HepG2 (cell line): ENCODE measurements around the gene FNIP2. TPM values are rescaled to one million over a fixed set of nuclear protein-coding genes. Genes with fewer than 3 reads are reported as not detected.

Experiments
- ATAC-seq: fragments of 200-7000 bp; cut with Tn5 transposase; 3 replicates; pipeline ENCODE4 v1.9.1; 2020; ENCODE audit warnings: mild to moderate bottlenecking, moderate library complexity
- BruUV-seq: library from RNA; stranded (reverse); fragments of 400-500 nt; replicated peaks from 2 replicates; lab custom pipeline; 2021; lab: Mats Ljungman, UMichigan
- CTCF ChIA-PET: fragments of 300-600 bp; formaldehyde crosslinking; extraction: SDS; loops from one replicate; lab custom pipeline; 2021; ENCODE audit warnings: low total read pairs, inconsistent platforms, low intra/inter-chr PET ratio; lab: Yijun Ruan, JAX
- POLR2A ChIA-PET: fragments of 350-600 bp; sonication (Branson Sonifier 250); formaldehyde crosslinking; loops from one replicate; lab custom pipeline; 2020; ENCODE audit warnings: antibody characterized with exemption, inconsistent platforms; lab: Yijun Ruan, JAX
- DNase-seq: peaks from one replicate; pipeline ENCODE4 v3.0.0-alpha.2; 2015; ENCODE audit warnings: low spot score
- FAIRE-seq: peaks from 3 replicates; lab custom pipeline; 2011; peaks lifted over from hg19 to GRCh38; lab: Jason Lieb, UNC
- H2AFZ ChIP-seq: one replicate; pipeline ENCODE4 v1.6.1; 2011; ENCODE audit warnings: low read length, inconsistent platforms
- H3K27ac ChIP-seq: fragments of 300-600 bp; 3 replicates; pipeline ENCODE4 v1.8.0; 2011; ENCODE audit warnings: mixed run types, mild to moderate bottlenecking, mixed read lengths, low read length, inconsistent platforms; ENCODE audit not compliant: insufficient read depth; ENCODE audit errors: extremely low read length
- H3K27me3 ChIP-seq, 2 experiments: fragments of 200-600 bp in 1 of 2; 2 replicates in 1 of 2; 3 replicates in 1 of 2; pipeline versions ENCODE4 v1.6.0 to v1.8.0; 2011; ENCODE audit warnings: low read length in 2 of 2, mild to moderate bottlenecking in 2 of 2, moderate library complexity in 2 of 2, inconsistent platforms in 1 of 2; ENCODE audit not compliant: insufficient read depth in 2 of 2, control insufficient read depth in 1 of 2
- H3K36me3 ChIP-seq, 2 experiments: fragments of 200-600 bp in 1 of 2; replicated peaks in 1 of 2; 2 replicates in 1 of 2; 3 replicates in 1 of 2; pipeline versions ENCODE4 v1.5.1 to v1.8.0; 2011; ENCODE audit warnings: low read length in 2 of 2, inconsistent platforms in 1 of 2; ENCODE audit not compliant: insufficient read depth in 2 of 2, control insufficient read depth in 1 of 2
- H3K4me1 ChIP-seq: 2 replicates; pipeline ENCODE4 v1.5.1; 2012; ENCODE audit warnings: low read length, inconsistent platforms; ENCODE audit not compliant: insufficient read depth
- H3K4me2 ChIP-seq: 2 replicates; pipeline ENCODE4 v1.6.0; 2011; ENCODE audit warnings: low read depth, low read length, inconsistent platforms
- H3K4me3 ChIP-seq, 3 experiments: fragments of 200-600 bp in 1 of 3; sonication (generic), shearing (Covaris generic) in 1 of 3; replicated peaks in 1 of 3; 2 replicates each; pipeline ENCODE4 v1.5.1; 2011 to 2016; ENCODE audit warnings: low read length in 3 of 3, inconsistent platforms in 2 of 3, low read depth in 2 of 3, mild to moderate bottlenecking in 2 of 3, control low read depth in 1 of 3, mixed read lengths in 1 of 3; ENCODE audit not compliant: insufficient read depth in 1 of 3
- H3K79me2 ChIP-seq: one replicate; pipeline ENCODE4 v1.6.1; 2011; ENCODE audit warnings: low read length, inconsistent platforms; ENCODE audit not compliant: insufficient read depth
- H3K9ac ChIP-seq: 2 replicates; pipeline ENCODE4 v1.6.0; 2011; ENCODE audit warnings: mild to moderate bottlenecking, low read depth, low read length, inconsistent platforms; ENCODE audit not compliant: insufficient read depth
- H3K9me3 ChIP-seq: 2 replicates; pipeline ENCODE4 v1.5.1; 2012; ENCODE audit warnings: mild to moderate bottlenecking, low read length
- H4K20me1 ChIP-seq: 2 replicates; pipeline ENCODE4 v1.6.0; 2011; ENCODE audit warnings: inconsistent platforms, mild to moderate bottlenecking, low read length, moderate library complexity; ENCODE audit not compliant: insufficient read depth
- GMEB1 ChIP-seq: sonication (generic); formaldehyde crosslinking; IDR thresholded peaks from 2 replicates; pipeline ENCODE4 v1.5.1; 2020; ENCODE audit warnings: missing genetic modification reagents, mild to moderate bottlenecking, borderline replicate concordance
- HMGXB4 ChIP-seq, 2 experiments: sonication (generic) in 1 of 2; formaldehyde crosslinking in 1 of 2; IDR thresholded peaks; 2 replicates each; pipeline versions ENCODE4 v1.4.0 to v1.6.1; 2018 to 2020; ENCODE audit warnings: missing genetic modification reagents in 2 of 2, borderline replicate concordance in 1 of 2, low read depth in 1 of 2, mild to moderate bottlenecking in 1 of 2, missing biosample characterization in 1 of 2
- HOXD1 ChIP-seq: sonication (generic); formaldehyde crosslinking; IDR thresholded peaks from 2 replicates; pipeline ENCODE4 v1.5.0; 2020; ENCODE audit warnings: missing genetic modification reagents
- JUND ChIP-seq: sonication (generic); formaldehyde crosslinking; IDR thresholded peaks from 2 replicates; pipeline ENCODE4 v1.8.0; 2022; ENCODE audit warnings: mild to moderate bottlenecking, missing genetic modification reagents
- PCBP2 ChIP-seq: fragments of 200-400 bp; formaldehyde crosslinking; optimal IDR thresholded peaks from 2 replicates; pipeline ENCODE3; 2018; ENCODE audit warnings: low read length, low read depth; ENCODE audit not compliant: poor library complexity, severe bottlenecking
- SCMH1 ChIP-seq: sonication (generic); formaldehyde crosslinking; IDR thresholded peaks from 2 replicates; pipeline ENCODE4 v1.9.0; 2021; ENCODE audit warnings: missing genetic modification reagents, mild to moderate bottlenecking, borderline replicate concordance
- SNAI1 ChIP-seq: sonication (generic); formaldehyde crosslinking; IDR thresholded peaks from 2 replicates; pipeline ENCODE4 v1.5.0; 2020; ENCODE audit warnings: mild to moderate bottlenecking, missing genetic modification reagents, borderline replicate concordance
- SOX6 ChIP-seq, 2 experiments: fragments of 450-650 bp in 1 of 2; sonication (generic) in 1 of 2; formaldehyde crosslinking in 1 of 2; IDR thresholded peaks; 2 replicates each; pipeline versions ENCODE4 v1.4.0 to v1.6.1; 2017 to 2020; ENCODE audit warnings: antibody characterized with exemption in 1 of 2, mild to moderate bottlenecking in 1 of 2, missing genetic modification reagents in 1 of 2
- ZNF12 ChIP-seq: sonication (generic); formaldehyde crosslinking; IDR thresholded peaks from 2 replicates; pipeline ENCODE4 v1.5.0; 2020; ENCODE audit warnings: missing genetic modification reagents
- WGBS: methylation state at CpG from one replicate; pipeline ENCODE4 v1.1.6; 2017; ENCODE audit warnings: low lambda C conversion rate; 5-methylcytosine and 5-hydroxymethylcytosine counted together
- in situ Hi-C: cut with HindIII; loops from 2 replicates; pipeline ENCODE4 v1.10.0; 2017; ENCODE audit warnings: low pct_unique_long_range_greater_than_20kb; ENCODE audit not compliant: extremely low pct_ligation_motif_present
- intact Hi-C: fragments of 100-400 bp; cut with micrococcal nuclease; formaldehyde crosslinking; loops from one replicate; pipeline ENCODE4 v1.10.0; 2022; ENCODE audit not compliant: unreplicated experiment
- polyA plus RNA-seq, 8 experiments: library from polyadenylated mRNA; depleted of rRNA in 3 of 8; stranded (reverse) in 7 of 8; unstranded in 1 of 8; fragments of >200 nt; fragmentation: Illumina TruSeq in 4 of 8; extraction: Trizol in 4 of 8; gene quantifications; 2 replicates each; pipeline versions ENCODE4 v1.2.1 to v1.2.3, GENCODE V29; 2011 to 2016; ENCODE audit warnings: low read depth in 4 of 8, missing spikeins in 1 of 8, mixed read lengths in 1 of 8; ENCODE audit not compliant: insufficient read depth in 1 of 8
- total RNA-seq, 5 experiments: library from RNA; depleted of rRNA; stranded (reverse); fragments of >200 nt; fragmentation: Illumina TruSeq; extraction: Trizol; gene quantifications; 2 replicates each; pipeline ENCODE4 v1.2.3, GENCODE V29; 2016; ENCODE audit warnings: low read depth in 1 of 5

FNIP2 gene
- total and polyA plus RNA-seq, 2 of the 13 experiments (the other 11 are each of a cell fraction or from before 2014, with no cell fraction given), result 15.5 to 21.0 TPM

GRCh38 chr4:158861281-158861680, 92.5 kb downstream of the FNIP2 start:
- in situ Hi-C loops, result loop anchor here (5.0 to 25.0 kb wide), 2 partner anchors 316 to 576 kb away; no protein-coding TSS in a partner anchor
- CTCF ChIA-PET, result interaction anchor here (0.5 kb wide), 1 partner anchor 131 kb away, joined by 3 read pairs; no protein-coding TSS in a partner anchor
- POLR2A ChIA-PET, result no interaction called here

More at GRCh38 chr4:158861281-158861680, 92.5 kb downstream of the FNIP2 start:
- BruUV-seq, result no TSS peak
- no peak for TF ChIP-seq HMGXB4 (CRISPR knock-in tag; IDR thresholded peaks at IDR 0.05; ENCODE audit: borderline replicate concordance in 1 of 2, low read depth in 1 of 2)
- TF ChIP-seq ZNF12 (CRISPR knock-in tag), result no peak
- no peak for TF ChIP-seq SNAI1
- no peak for TF ChIP-seq SOX6 (IDR thresholded peaks at IDR 0.05)
- no peak for TF ChIP-seq SOX6 (CRISPR knock-in tag; IDR thresholded peaks at IDR 0.05)
- no peak for TF ChIP-seq HOXD1 (CRISPR knock-in tag)
- no peak for TF ChIP-seq GMEB1 (CRISPR knock-in tag)
- no peak for TF ChIP-seq JUND (CRISPR knock-in tag)
- no peak for TF ChIP-seq PCBP2
- TF ChIP-seq SCMH1 (CRISPR knock-in tag), result no peak
- no peaks in the 10 kb centered on the region for H4K20me1 ChIP-seq
- no peak overlapping the region for H3K4me2 ChIP-seq
- no peaks in the 10 kb centered on the region for H3K9me3 ChIP-seq
- no peaks in the 10 kb centered on the region for H3K27me3 ChIP-seq
- H3K9ac ChIP-seq, result no peak overlapping the region
- H2AFZ ChIP-seq, result no peak overlapping the region
- H3K79me2 ChIP-seq, result no peaks in the 10 kb centered on the region
- 100% methylated on average over 3 of the region's 3 CpGs for WGBS
- peaks cover 10 to 49% of the 10 kb centered on the region in 2 experiments for H3K36me3 ChIP-seq
- intact Hi-C loops, result no loop called here
- H3K4me3 ChIP-seq, result no peak overlapping the region
- H3K4me1 ChIP-seq, result no peaks in the 10 kb centered on the region
- no peak for DNase-seq
- no peak for FAIRE-seq
- no peak for ATAC-seq
- no peak overlapping the region for H3K27ac ChIP-seq
